ENCODE data around the gene TRAPPC14.
"Not testable (repeated sequence)": the region's sequence is repeated elsewhere in the genome, so short reads cannot be mapped to it uniquely, and the experiment has no call there.

TRAPPC14 gene

GRCh38 chr7:100142461-100142860, 16.1 kb downstream of the TRAPPC14 start:
- TF ChIP-seq CTCF (IDR thresholded peaks at IDR 0.05; ENCODE audit: borderline replicate concordance, control extremely low read depth, extremely low read depth, insufficient read depth, missing control alignments): no peak
- in situ Hi-C loops (cut with MboI; ENCODE audit: low sequenced_read_pairs, unreplicated experiment): no loop called here
- no peak for DNase-seq (ENCODE audit: low spot score)

DNA sequence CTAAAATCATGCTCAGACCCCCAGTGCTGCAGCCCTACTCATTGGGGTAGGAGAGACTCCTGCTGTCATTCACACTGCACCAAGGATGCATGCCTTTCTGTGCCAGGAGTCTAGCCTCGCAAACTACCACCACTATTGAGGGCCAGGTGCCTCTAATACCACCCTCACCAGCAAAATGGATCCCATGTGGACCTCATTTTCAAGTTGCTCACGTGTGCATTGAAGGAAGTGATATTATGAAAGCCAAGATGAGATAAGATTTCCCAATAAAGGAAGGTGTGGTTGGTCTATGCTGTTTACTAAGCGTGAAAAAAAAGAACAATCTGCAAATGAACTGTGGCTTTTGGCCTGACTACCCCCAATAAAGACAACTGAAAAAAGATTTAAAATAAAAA, 17.0 kb downstream of the TRAPPC14 start:
- TF ChIP-seq CTCF (IDR thresholded peaks at IDR 0.05; ENCODE audit: borderline replicate concordance, control extremely low read depth, extremely low read depth, insufficient read depth, missing control alignments): no peak
- in situ Hi-C loops (cut with MboI; ENCODE audit: low sequenced_read_pairs, unreplicated experiment): no loop called here
- DNase-seq (ENCODE audit: low spot score): no peak

GRCh38 chr7:100137851-100138760, 20.4 kb downstream of the TRAPPC14 start:
- DNase-seq (ENCODE audit: low spot score): no peak

GRCh38 chr7:100132697-100133151, 25.8 kb downstream of the TRAPPC14 start:
- TF ChIP-seq CTCF (IDR thresholded peaks at IDR 0.05; ENCODE audit: borderline replicate concordance, control extremely low read depth, extremely low read depth, insufficient read depth, missing control alignments): peak; percentile 84
- in situ Hi-C loops (cut with MboI; ENCODE audit: low sequenced_read_pairs, unreplicated experiment): loop anchor here (10.0 kb wide), 1 partner anchor 272 kb away; no protein-coding TSS in a partner anchor
- peak; percentile 83 for DNase-seq (ENCODE audit: low spot score)

More at GRCh38 chr7:100137851-100138760, 20.4 kb downstream of the TRAPPC14 start:
- in situ Hi-C loops (cut with MboI; ENCODE audit: low sequenced_read_pairs, unreplicated experiment): loop anchor here (10.0 kb wide), 1 partner anchor 267 kb away; no protein-coding TSS in a partner anchor
- no peak for TF ChIP-seq CTCF (IDR thresholded peaks at IDR 0.05; ENCODE audit: borderline replicate concordance, control extremely low read depth, extremely low read depth, insufficient read depth, missing control alignments)

DNA sequence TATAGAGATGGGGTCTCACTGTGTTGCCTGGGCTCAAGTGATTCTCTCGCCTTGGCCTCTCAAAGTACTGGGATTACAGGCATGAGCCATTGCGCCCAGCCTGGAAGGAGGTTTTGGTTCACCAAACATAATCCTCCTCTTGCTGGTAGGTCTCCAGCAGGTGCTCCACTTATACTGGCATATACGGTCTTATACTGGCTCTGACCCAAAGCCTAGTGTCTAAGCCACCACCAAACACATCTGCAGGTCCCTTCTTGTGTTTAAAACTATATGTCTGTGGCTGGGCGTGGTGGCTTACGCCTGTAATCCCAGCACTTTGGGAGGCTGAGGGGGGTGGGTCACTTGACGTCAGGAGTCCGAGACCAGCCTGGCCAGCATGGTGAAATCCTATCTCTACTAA, 26.4 kb downstream of the TRAPPC14 start:
- in situ Hi-C loops (cut with MboI; ENCODE audit: low sequenced_read_pairs, unreplicated experiment): loop anchor here (10.0 kb wide), 1 partner anchor 273 kb away; no protein-coding TSS in a partner anchor
- no peak for TF ChIP-seq CTCF (IDR thresholded peaks at IDR 0.05; ENCODE audit: borderline replicate concordance, control extremely low read depth, extremely low read depth, insufficient read depth, missing control alignments)

GRCh38 chr7:100130608-100131453, 27.7 kb downstream of the TRAPPC14 start:
- in situ Hi-C loops (cut with MboI; ENCODE audit: low sequenced_read_pairs, unreplicated experiment): loop anchor here (10.0 kb wide), 1 partner anchor 274 kb away; no protein-coding TSS in a partner anchor
- peak; percentile 84 for DNase-seq (ENCODE audit: low spot score)
- TF ChIP-seq CTCF (IDR thresholded peaks at IDR 0.05; ENCODE audit: borderline replicate concordance, control extremely low read depth, extremely low read depth, insufficient read depth, missing control alignments): peak; percentile 98

More for the DNA sequence above, 26.4 kb downstream of the TRAPPC14 start:
- no peak for DNase-seq (ENCODE audit: low spot score)

- DNase-seq (ENCODE audit: low spot score): not testable (repeated sequence)
- in situ Hi-C loops (cut with MboI; ENCODE audit: low sequenced_read_pairs, unreplicated experiment): loop anchor here (10.0 kb wide), 1 partner anchor 275 kb away; no protein-coding TSS in a partner anchor
Measured at GRCh38 chr7:100130220-100130607, 28.3 kb downstream of the TRAPPC14 start.
